ENCODE results near the gene PHTF2. TPM values are rescaled to one million over a fixed set of nuclear protein-coding genes. Genes with fewer than 3 reads are reported as not detected.
A peak's percentile ranks its signal among the peaks of the same experiment; 100 is the strongest.

The PHTF2 gene
- total and polyA plus RNA-seq, 7 donors = 16.7 to 101 (median 51.7) TPM

- DNase-seq (no peak), ATAC-seq (no peak)
- Histone ChIP-seq H3K4me1 (peaks cover 9% of the 10 kb centered on the region), H3K27ac (no peak overlapping the region), H3K9me3 (peaks cover 6% of the 10 kb centered on the region), H3K36me3 (ENCODE audit: insufficient read depth in 1 of 2, low read depth in 1 of 2) (peaks cover 0 to 6% of the 10 kb centered on the region in 2 donors), H3K27me3 (ENCODE audit: insufficient read depth in 3 of 3, low read length in 2 of 3) (no peaks in the 10 kb centered on the region), H3K4me3 (no peak overlapping the region)
- TF ChIP-seq CTCF (IDR thresholded peaks at IDR 0.05) = no peak
- intact Hi-C loops (cut with DNase I) = no loop called here
- 92 to 100% (median 94%) methylated on average over 2 of the region's 2 CpGs for WGBS, 3 donors
Measured at GRCh38 chr7:77788327-77788902, 10.2 kb upstream of the PHTF2 start.

GRCh38 chr7:77791336-77791735, 7.2 kb upstream of the PHTF2 start:
- H3K27me3 ChIP-seq (ENCODE audit: insufficient read depth in 3 of 3, low read length in 2 of 3) = no peaks in the 10 kb centered on the region
- intact Hi-C loops (cut with DNase I) = loop anchor here (5.0 to 10.0 kb wide), 2 partner anchors 93 to 111 kb away; no protein-coding TSS in a partner anchor
- H3K36me3 ChIP-seq (ENCODE audit: insufficient read depth in 1 of 2, low read depth in 1 of 2) = no peaks in the 10 kb centered on the region
- no peak for DNase-seq
- no peak for ATAC-seq
- no peak overlapping the region for H3K4me3 ChIP-seq
- H3K9me3 ChIP-seq = no peaks in the 10 kb centered on the region
- TF ChIP-seq CTCF (IDR thresholded peaks at IDR 0.05) = no peak
- 73 to 85% (median 83%) methylated on average over 6 of the region's 6 CpGs for WGBS, 3 donors
- H3K4me1 ChIP-seq = peaks cover 20% of the 10 kb centered on the region
- no peak overlapping the region for H3K27ac ChIP-seq

- Histone ChIP-seq H3K4me1 (peaks cover 26% of the 10 kb centered on the region), H3K4me3 (no peak overlapping the region), H3K36me3 (ENCODE audit: insufficient read depth in 1 of 2, low read depth in 1 of 2) (no peaks in the 10 kb centered on the region), H3K27ac (peak overlapping the region; percentile 51), H3K9me3 (no peaks in the 10 kb centered on the region), H3K27me3 (ENCODE audit: insufficient read depth in 3 of 3, low read length in 2 of 3) (no peaks in the 10 kb centered on the region)
- intact Hi-C loops (cut with DNase I) = loop anchor here (5.0 to 10.0 kb wide), 2 partner anchors 93 to 110 kb away; no protein-coding TSS in a partner anchor
- 49 to 85% (median 66%) methylated on average over 2 of the region's 2 CpGs for WGBS, 3 donors
- no peak for TF ChIP-seq CTCF (IDR thresholded peaks at IDR 0.05)
- ATAC-seq = no peak
- DNase-seq = no peak
Measured at GRCh38 chr7:77791956-77792355, 6.6 kb upstream of the PHTF2 start.

- H3K27me3 ChIP-seq (ENCODE audit: insufficient read depth in 3 of 3, low read length in 2 of 3) = no peaks in the 10 kb centered on the region
- peak in 1 of 2 donors; percentile 68 for DNase-seq
- peaks cover 30% of the 10 kb centered on the region for H3K4me1 ChIP-seq
- peak overlapping the region; percentile 1 for H3K4me3 ChIP-seq
- intact Hi-C loops (cut with DNase I) = loop anchor here (5.0 to 10.0 kb wide), 2 partner anchors 91 to 108 kb away; no protein-coding TSS in a partner anchor
- peak overlapping the region; percentile 82 for H3K27ac ChIP-seq
- H3K36me3 ChIP-seq (ENCODE audit: insufficient read depth in 1 of 2, low read depth in 1 of 2) = no peaks in the 10 kb centered on the region
- 27 to 43% (median 29%) methylated on average over 4 of the region's 4 CpGs for WGBS, 3 donors
- H3K9me3 ChIP-seq = no peaks in the 10 kb centered on the region
- peak; percentile 40 to 62 (median 50) for ATAC-seq
- no peak for TF ChIP-seq CTCF (IDR thresholded peaks at IDR 0.05)
Measured at GRCh38 chr7:77794000-77794399, 4.6 kb upstream of the PHTF2 start.

All from psoas muscle (tissue), 8 donors.